ENCODE measurements around the gene CCDC93. TPM values are rescaled to one million over a fixed set of nuclear protein-coding genes. Genes with fewer than 3 reads are reported as not detected.
"Not testable (repeated sequence)": the region's sequence is repeated elsewhere in the genome, so short reads cannot be mapped to it uniquely, and the experiment has no call there.

CCDC93 gene
- total RNA-seq, 1 experiment from 2014 or later: 27.2 TPM

- H3K9me3 ChIP-seq (ENCODE audit: low read depth, low read length, poor library complexity, severe bottlenecking): no peaks in the 10 kb centered on the region
- H3K4me3 ChIP-seq (ENCODE audit: low read depth, low read length, poor library complexity, severe bottlenecking): no peak overlapping the region
- H3K36me3 ChIP-seq (ENCODE audit: insufficient read depth, low read length, poor library complexity, severe bottlenecking): no peaks in the 10 kb centered on the region
- H3K27me3 ChIP-seq (replicated peaks; ENCODE audit: insufficient read depth, low read depth, low read length, poor library complexity): no peaks in the 10 kb centered on the region
- no peaks in the 10 kb centered on the region for H3K4me1 ChIP-seq (ENCODE audit: insufficient read depth, low read length, poor library complexity, severe bottlenecking)
- intact Hi-C loops (cut with micrococcal nuclease; ENCODE audit: unreplicated experiment): no loop called here
- DNase-seq (ENCODE audit: low spot score): no peak
- TF ChIP-seq EZH2 (IDR thresholded peaks at IDR 0.05; ENCODE audit: borderline replicate concordance, low read depth, low read length, poor library complexity, severe bottlenecking) (no peak), CTCF (conservative IDR thresholded peaks at IDR 0.05; ENCODE audit: low read depth, low read length) (no peak)
- CTCF ChIA-PET: no interaction called here
- no peak overlapping the region for H3K27ac ChIP-seq (ENCODE audit: low read depth, low read length, poor library complexity, severe bottlenecking)
- no TSS peak for BruUV-seq (replicated peaks)
- POLR2A ChIA-PET (ENCODE audit: low non-redundant PET): no interaction called here
These were observed 7.5 kb upstream of the CCDC93 start for GRCh38 chr2:118021356-118021755.

GRCh38 chr2:118019821-118020220 lies 6.0 kb upstream of the CCDC93 start:
- H3K4me3 ChIP-seq (ENCODE audit: low read depth, low read length, poor library complexity, severe bottlenecking): no peak overlapping the region
- H3K36me3 ChIP-seq (ENCODE audit: insufficient read depth, low read length, poor library complexity, severe bottlenecking): no peaks in the 10 kb centered on the region
- no TSS peak for BruUV-seq (replicated peaks)
- H3K4me1 ChIP-seq (ENCODE audit: insufficient read depth, low read length, poor library complexity, severe bottlenecking): peaks cover 2% of the 10 kb centered on the region
- POLR2A ChIA-PET (ENCODE audit: low non-redundant PET): no interaction called here
- TF ChIP-seq EZH2 (IDR thresholded peaks at IDR 0.05; ENCODE audit: borderline replicate concordance, low read depth, low read length, poor library complexity, severe bottlenecking): no peak
- TF ChIP-seq CTCF (conservative IDR thresholded peaks at IDR 0.05; ENCODE audit: low read depth, low read length): no peak
- intact Hi-C loops (cut with micrococcal nuclease; ENCODE audit: unreplicated experiment): no loop called here
- CTCF ChIA-PET: no interaction called here
- no peaks in the 10 kb centered on the region for H3K9me3 ChIP-seq (ENCODE audit: low read depth, low read length, poor library complexity, severe bottlenecking)
- no peaks in the 10 kb centered on the region for H3K27me3 ChIP-seq (replicated peaks; ENCODE audit: insufficient read depth, low read depth, low read length, poor library complexity)
- DNase-seq (ENCODE audit: low spot score): no peak
- H3K27ac ChIP-seq (ENCODE audit: low read depth, low read length, poor library complexity, severe bottlenecking): no peak overlapping the region

- intact Hi-C loops (cut with micrococcal nuclease; ENCODE audit: unreplicated experiment): no loop called here
- peaks cover 8% of the 10 kb centered on the region for H3K4me1 ChIP-seq (ENCODE audit: insufficient read depth, low read length, poor library complexity, severe bottlenecking)
- CTCF ChIA-PET: no interaction called here
- POLR2A ChIA-PET (ENCODE audit: low non-redundant PET): interaction anchor here (0.7 kb wide), 1 partner anchor 202 kb away, joined by 9 read pairs; the partner anchor contains the start of gene DDX18
- H3K27ac ChIP-seq (ENCODE audit: low read depth, low read length, poor library complexity, severe bottlenecking): no peak overlapping the region
- no peak for DNase-seq (ENCODE audit: low spot score)
- BruUV-seq (replicated peaks): no TSS peak
- TF ChIP-seq EZH2 (IDR thresholded peaks at IDR 0.05; ENCODE audit: borderline replicate concordance, low read depth, low read length, poor library complexity, severe bottlenecking) (no peak), CTCF (conservative IDR thresholded peaks at IDR 0.05; ENCODE audit: low read depth, low read length) (no peak)
- H3K4me3 ChIP-seq (ENCODE audit: low read depth, low read length, poor library complexity, severe bottlenecking): no peak overlapping the region
- no peaks in the 10 kb centered on the region for H3K36me3 ChIP-seq (ENCODE audit: insufficient read depth, low read length, poor library complexity, severe bottlenecking)
- H3K9me3 ChIP-seq (ENCODE audit: low read depth, low read length, poor library complexity, severe bottlenecking): no peaks in the 10 kb centered on the region
- no peaks in the 10 kb centered on the region for H3K27me3 ChIP-seq (replicated peaks; ENCODE audit: insufficient read depth, low read depth, low read length, poor library complexity)
These were observed 3.0 kb upstream of the CCDC93 start for GRCh38 chr2:118016911-118017310.

- intact Hi-C loops (cut with micrococcal nuclease; ENCODE audit: unreplicated experiment); H3K36me3 ChIP-seq (ENCODE audit: insufficient read depth, low read length, poor library complexity, severe bottlenecking); H3K4me1 ChIP-seq (ENCODE audit: insufficient read depth, low read length, poor library complexity, severe bottlenecking); H3K9me3 ChIP-seq (ENCODE audit: low read depth, low read length, poor library complexity, severe bottlenecking); BruUV-seq (replicated peaks); H3K27me3 ChIP-seq (replicated peaks; ENCODE audit: insufficient read depth, low read depth, low read length, poor library complexity); H3K27ac ChIP-seq (ENCODE audit: low read depth, low read length, poor library complexity, severe bottlenecking); DNase-seq (ENCODE audit: low spot score); POLR2A ChIA-PET (ENCODE audit: low non-redundant PET); CTCF ChIA-PET; H3K4me3 ChIP-seq (ENCODE audit: low read depth, low read length, poor library complexity, severe bottlenecking): not testable (repeated sequence)
These were observed 1.9 kb upstream of the CCDC93 start for GRCh38 chr2:118015761-118016160.

All from A673 (cell line).